HG03457 (cell line): ENCODE data around the gene ITCH.

Source experiments
- ATAC-seq: cut with Tn5 transposase; IDR thresholded peaks from one replicate; pipeline ENCODE4 v1.9.1; 2021; ENCODE audit warnings: moderate number of reproducible peaks; ENCODE audit not compliant: unreplicated experiment

The ITCH gene

GRCh38 chr20:34526466-34526865 lies 163.4 kb downstream of the ITCH start:
- ATAC-seq, result no peak

DNA sequence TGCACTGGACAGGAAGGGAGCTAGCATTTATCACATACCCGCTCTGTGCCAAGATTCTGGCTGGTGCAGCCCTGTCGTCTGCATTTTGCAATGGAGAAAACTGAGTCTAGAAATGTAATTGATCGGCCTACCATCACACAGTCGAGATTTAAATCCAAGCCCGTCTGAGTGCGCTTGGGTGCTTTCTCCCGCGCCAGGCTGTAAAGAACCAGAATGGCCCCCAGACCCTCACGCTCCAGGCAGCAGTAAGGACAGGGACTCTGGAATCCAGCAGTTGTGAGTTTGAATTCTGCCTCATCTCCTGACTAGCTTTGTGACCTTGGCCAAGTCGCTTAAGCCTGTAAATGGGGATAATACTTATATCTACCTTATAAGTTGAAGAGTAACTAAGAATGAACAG lies 163.9 kb downstream of the ITCH start:
- ATAC-seq, result no peak

- ATAC-seq, result no peak
Measured at GRCh38 chr20:34528921-34529297, 165.8 kb downstream of the ITCH start.

GRCh38 chr20:34529742-34530141 lies 166.7 kb downstream of the ITCH start:
- no peak for ATAC-seq

DNA sequence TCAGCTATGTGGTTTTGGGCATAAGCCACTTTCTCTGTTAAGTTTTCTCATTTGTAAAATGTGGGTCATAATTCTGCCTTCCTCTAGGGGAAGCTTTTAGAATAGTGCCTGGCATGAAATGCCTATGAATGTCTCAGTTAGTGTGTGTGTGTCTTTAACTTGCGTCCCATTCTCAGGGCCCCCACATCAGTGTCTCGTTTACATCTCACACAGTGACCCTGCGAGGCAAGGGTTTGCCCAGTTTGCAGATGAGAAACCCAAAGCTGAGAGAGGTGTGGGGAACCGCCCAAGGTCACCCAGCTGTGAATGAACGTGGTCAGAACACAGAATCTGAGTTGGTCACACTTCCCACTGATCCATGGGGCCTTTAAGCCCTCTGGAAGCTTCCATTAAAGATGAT lies 167.3 kb downstream of the ITCH start:
- no peak for ATAC-seq

DNA sequence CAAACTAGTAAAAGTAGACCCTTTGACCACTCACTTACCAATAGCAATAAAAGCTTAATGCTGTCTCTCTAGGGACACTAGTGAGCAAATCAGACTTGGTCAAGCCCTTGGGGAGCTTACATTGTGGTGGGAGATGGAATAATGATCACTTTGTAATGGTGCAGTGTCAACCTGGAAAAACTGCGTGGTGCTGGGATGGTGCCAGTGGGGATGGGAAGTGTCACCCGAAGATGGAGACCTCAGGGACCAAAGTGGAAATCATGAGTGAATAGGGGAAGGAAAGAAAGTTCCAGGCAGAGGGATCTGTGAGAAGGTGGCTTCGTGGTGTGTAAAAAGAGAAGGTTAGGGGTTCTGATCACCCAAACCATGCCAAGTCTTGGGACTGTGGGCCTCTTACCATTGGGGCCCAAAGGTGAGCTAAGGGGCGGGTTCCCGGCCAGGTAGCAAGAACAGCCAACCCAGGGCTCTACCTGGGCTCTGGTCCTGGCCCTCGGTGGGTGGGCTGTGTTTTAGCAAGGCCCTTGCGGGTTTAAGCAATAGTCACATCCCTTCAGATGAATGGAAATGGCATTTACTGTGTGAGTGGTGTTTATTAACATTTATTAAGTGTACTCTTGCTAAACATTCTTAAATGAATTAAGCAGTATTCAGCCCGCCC lies 168.7 kb downstream of the ITCH start:
- ATAC-seq, result no peak

DNA sequence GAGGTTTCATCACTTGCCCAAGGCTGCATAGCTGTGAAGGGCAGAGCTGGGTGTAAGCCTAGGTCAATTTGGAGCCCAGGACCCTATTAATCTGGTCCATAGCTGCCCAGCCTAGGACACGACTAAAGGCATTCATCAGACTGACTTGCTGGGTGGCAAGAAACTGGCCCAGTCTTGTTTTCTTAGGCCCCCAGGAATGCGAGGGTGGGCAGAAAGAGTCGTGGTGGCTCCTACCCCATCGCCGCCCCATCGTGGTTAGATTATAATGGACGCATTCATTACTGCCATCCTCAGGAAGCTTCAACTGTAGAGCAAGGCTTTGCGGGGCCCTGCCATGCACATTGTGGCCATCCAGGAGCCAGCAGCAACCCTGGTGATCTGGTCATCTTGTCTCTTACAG lies 169.2 kb downstream of the ITCH start:
- ATAC-seq, result no peak

- ATAC-seq, result no peak
Measured at GRCh38 chr20:34532756-34533155, 169.7 kb downstream of the ITCH start.

- ATAC-seq, result no peak
Measured at GRCh38 chr20:34534391-34535165, 171.5 kb downstream of the ITCH start.

DNA sequence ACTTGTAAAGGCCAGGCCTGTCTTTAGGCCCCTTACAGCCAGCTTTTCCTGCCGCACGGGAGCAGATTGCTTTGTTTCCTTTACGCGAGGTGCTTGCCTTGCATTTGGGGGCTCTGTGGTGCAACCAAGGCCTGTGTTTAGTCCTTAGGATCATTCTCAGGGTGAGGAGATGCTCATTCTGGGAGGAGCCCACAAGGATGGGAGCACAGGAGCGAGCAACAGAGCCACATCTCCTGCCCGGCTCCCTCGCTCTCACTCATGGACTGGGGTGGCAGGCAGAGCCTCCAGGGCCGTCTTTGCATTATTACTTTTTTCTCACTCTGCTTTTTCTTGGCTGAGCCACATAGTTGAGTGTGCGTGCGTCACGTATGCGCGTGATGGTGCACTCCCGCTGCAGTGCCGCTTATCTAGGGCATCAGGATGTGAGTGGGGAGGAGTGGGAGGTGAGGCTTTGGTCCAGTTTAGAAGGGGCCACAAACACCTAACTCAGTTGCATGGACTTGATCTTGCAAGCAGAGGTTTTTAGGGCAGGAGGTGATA lies 172.3 kb downstream of the ITCH start:
- ATAC-seq, result no peak

- no peak for ATAC-seq
Measured at GRCh38 chr20:34535857-34536256, 172.8 kb downstream of the ITCH start.

DNA sequence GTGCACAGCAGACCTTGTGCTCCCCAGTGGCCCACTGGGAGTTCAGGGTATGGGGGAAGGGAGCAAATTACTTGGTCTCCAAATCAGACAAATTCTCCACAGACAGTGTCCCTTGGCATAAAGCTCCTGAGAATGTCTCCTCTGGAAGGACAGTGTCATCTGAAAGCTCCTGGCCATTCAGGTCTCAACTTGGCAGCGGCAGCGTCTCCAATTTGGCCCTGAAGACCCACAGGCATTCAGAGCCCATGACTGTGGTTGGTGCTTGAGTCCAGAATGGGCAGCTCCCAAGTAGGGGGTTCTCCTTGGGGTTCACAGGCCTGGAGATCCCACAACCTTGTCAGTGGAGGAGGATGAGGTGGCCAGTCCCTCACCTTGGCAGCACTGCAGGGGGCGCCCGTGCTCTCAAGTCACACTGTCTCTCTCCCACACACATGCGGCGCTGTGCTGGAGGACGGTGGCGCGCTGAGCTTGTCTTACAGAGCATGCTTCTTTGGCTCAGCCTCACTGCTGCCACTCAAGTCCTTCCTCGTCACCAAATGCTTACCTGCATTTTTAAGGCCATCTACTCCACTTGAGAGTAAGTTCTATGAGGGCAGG lies 173.8 kb downstream of the ITCH start:
- ATAC-seq, result no peak

DNA sequence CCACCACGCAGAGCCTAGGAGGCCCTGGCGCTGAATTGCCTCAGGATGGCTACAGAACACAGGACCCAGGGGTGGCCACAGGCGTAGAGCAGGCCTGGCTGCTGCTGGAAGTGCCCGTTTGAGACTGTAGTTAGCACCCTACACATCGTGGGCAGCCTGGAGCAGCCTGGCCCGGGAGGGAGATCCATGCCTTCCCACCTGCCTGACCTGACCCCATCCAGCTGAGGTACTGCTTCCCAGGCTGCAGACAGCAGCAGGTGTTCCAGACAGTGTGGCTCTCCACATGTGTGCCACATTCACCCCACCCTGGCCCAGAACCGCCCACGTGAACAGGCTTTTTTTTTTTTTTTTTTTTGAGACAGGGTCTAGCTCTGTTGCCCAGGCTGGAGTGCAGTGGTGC lies 174.6 kb downstream of the ITCH start:
- no peak for ATAC-seq

DNA sequence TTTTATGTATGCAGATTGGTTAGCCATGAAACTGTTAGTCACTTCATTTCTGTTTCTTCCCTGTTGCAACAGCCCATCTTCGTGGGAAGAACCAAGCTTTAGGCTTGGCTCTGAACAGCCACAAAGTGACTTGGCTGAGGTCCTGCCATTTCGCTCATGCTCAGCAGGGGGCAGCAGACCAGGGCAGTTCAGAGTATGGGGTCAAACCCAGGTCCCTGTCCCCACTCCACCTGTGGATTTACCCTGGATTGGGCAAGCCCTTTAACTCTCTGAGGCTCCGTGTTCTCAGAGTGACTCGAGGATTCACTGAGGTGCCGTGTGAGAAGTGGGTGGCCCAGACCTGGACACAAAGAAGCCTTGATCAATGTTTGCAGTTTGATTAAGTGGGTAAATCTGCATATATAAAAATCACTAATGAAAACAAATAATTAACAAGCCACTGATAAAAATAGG lies 175.6 kb downstream of the ITCH start:
- no peak for ATAC-seq

GRCh38 chr20:34539756-34540155 lies 176.7 kb downstream of the ITCH start:
- ATAC-seq, result no peak

GRCh38 chr20:34540596-34541263 lies 177.7 kb downstream of the ITCH start:
- ATAC-seq, result no peak

DNA sequence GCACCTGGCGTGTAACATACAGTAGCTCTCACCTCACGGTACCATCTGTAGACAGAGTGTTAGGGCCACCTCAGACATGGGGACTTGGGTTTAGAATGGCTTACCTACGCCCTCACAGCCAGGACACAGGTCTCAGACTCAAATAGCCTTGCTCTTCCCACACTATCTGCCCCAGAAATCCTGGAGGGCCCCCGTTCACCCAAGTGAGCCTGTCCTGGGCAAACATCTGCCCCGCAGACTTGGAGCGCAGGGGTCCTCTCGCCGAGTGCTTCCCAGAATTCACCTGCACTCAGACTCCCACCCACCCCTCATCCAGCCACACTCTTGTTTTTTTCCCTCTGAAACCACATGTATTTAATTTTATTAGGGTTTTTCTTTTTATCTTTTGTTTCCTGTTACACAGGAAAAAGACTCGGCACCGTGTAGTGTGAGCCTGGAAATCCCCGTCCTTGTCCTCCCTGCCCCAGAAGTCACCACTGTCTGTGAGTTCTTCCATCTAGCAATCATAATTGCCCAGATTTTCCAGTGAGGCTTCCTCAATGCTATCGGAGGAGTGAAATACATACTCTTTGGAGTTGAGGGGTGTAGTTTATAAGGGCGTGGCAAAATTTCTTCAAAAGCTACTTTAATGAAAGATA lies 178.3 kb downstream of the ITCH start:
- ATAC-seq, result no peak

GRCh38 chr20:34541917-34542316 lies 178.8 kb downstream of the ITCH start:
- no peak for ATAC-seq

GRCh38 chr20:34542439-34542838 lies 179.4 kb downstream of the ITCH start:
- ATAC-seq, result no peak

DNA sequence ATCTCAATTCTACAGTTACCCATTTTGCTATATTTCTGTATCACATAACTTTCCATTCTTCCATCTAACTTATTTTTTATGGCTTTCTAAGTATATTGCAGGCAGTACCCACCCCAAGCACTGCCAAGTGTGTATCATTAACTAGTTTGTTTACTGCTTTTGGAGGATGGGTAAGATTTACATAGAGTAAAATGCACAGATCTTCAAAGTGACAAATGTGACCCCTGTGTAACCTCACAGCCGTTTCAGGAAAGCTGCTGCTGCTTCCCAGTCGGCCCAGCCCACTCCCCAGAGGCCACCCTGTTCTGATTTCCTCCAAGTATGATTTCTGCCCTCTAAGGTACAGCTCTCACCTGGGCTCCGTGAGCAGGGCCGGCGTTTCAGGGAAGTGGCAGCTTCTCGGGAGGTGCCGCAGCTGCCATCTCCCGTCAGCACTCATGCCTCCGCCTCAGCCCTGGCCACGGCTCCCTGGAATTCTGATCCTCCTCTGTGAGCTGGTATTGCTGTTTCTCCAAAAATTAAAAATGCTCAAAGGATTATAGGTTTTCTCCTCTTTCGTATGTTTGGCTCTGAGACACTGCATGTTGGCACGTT lies 180.5 kb downstream of the ITCH start:
- ATAC-seq, result no peak
